ENCODE measurements around the gene SDCCAG8.

Gene SDCCAG8

DNA sequence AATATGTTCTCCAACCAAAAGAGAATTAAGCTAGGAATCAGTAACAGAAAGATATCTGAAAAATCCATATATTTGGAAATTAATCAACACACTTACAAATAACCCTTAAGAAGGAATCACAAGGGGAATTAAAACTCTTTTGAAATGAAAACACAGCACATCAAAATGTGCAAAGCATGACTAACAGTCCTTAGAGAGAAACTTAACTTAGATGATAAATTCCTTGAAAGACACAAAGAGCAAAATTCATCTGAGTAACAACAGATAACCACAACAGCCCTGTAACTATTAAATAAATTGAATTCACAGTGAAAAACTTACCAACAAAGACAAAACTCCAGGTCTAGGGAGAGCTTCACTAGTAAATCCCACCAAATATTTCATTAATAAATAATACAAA, 283.8 kb downstream of the SDCCAG8 start:
- no peak for TF ChIP-seq ZNF384 (IDR thresholded peaks at IDR 0.05)
- TF ChIP-seq, protein P1, sequence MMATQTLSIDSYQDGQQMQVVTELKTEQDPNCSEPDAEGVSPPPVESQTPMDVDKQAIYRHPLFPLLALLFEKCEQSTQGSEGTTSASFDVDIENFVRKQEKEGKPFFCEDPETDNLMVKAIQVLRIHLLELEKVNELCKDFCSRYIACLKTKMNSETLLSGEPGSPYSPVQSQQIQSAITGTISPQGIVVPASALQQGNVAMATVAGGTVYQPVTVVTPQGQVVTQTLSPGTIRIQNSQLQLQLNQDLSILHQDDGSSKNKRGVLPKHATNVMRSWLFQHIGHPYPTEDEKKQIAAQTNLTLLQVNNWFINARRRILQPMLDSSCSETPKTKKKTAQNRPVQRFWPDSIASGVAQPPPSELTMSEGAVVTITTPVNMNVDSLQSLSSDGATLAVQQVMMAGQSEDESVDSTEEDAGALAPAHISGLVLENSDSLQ (IDR thresholded peaks at IDR 0.05), result no peak
- no peak for TF ChIP-seq L3MBTL2 (conservative IDR thresholded peaks at IDR 0.05)
- TF ChIP-seq FOXM1 (IDR thresholded peaks at IDR 0.05; ENCODE audit: borderline replicate concordance), result no peak
- TF ChIP-seq BHLHE40 (IDR thresholded peaks at IDR 0.05; ENCODE audit: borderline replicate concordance), result no peak
- TF ChIP-seq FOXA1 (IDR thresholded peaks at IDR 0.05), result no peak
- no peak for TF ChIP-seq HDGF (IDR thresholded peaks at IDR 0.05; ENCODE audit: borderline replicate concordance)
- TF ChIP-seq ARNT (IDR thresholded peaks at IDR 0.05), result no peak
- TF ChIP-seq ELF4 (IDR thresholded peaks at IDR 0.05), result no peak
- no peak for TF ChIP-seq SUZ12 (IDR thresholded peaks at IDR 0.05)
- no peak for TF ChIP-seq SP1 (IDR thresholded peaks at IDR 0.05)
- TF ChIP-seq LEF1 (IDR thresholded peaks at IDR 0.05; ENCODE audit: borderline replicate concordance), result no peak
- no peak for TF ChIP-seq TARDBP (IDR thresholded peaks at IDR 0.05)
- TF ChIP-seq FOXK2 (IDR thresholded peaks at IDR 0.05), result no peak
- no peak for TF ChIP-seq CTBP1 (IDR thresholded peaks at IDR 0.05; ENCODE audit: borderline replicate concordance)
- ChIA-PET CTCF (no interaction called here), POLR2A (no interaction called here)

DNA sequence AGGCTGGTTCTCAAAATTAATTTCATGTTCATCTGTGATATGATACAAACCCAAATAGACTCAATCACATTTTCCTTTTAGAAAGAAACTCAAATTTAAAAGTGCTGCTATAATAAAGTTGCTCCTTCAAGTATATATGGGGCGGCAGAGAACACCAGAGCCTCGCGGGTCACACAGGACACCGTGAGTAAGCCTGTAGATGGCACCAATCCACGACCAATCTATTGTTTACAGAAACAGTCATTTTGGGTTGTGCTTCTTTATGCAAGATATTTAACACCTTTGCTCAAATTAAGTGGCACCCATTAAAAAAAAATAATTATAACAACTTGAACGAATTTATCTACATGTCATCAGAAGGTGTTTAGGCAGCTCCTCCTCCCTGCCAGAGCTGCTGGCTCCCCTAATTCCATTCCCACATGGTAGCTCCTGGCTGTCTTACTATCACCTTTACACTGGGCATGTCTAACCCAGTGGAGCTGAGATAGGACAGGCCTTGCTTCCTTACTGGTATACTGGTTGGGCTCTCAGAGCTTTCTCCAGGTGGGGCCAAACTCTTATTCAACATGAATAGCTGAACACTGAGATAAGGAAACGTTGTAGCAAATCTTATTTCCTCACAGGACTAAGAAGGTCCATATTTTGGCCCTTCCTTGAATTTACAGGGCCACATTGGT, 287.0 kb downstream of the SDCCAG8 start:
- no peak for TF ChIP-seq FOXK2 (IDR thresholded peaks at IDR 0.05)
- TF ChIP-seq, protein P1 (IDR thresholded peaks at IDR 0.05), result no peak
- TF ChIP-seq CTBP1 (IDR thresholded peaks at IDR 0.05; ENCODE audit: borderline replicate concordance), result no peak
- no peak for TF ChIP-seq NFRKB (IDR thresholded peaks at IDR 0.05)
- no peak for TF ChIP-seq HDGF (IDR thresholded peaks at IDR 0.05; ENCODE audit: borderline replicate concordance)
- ChIA-PET CTCF (no interaction called here), POLR2A (no interaction called here)
- no peak for DNase-seq (ENCODE audit: extremely low spot score)

More for the DNA sequence above, 283.8 kb downstream of the SDCCAG8 start:
- no peak for DNase-seq (ENCODE audit: extremely low spot score)

DNA sequence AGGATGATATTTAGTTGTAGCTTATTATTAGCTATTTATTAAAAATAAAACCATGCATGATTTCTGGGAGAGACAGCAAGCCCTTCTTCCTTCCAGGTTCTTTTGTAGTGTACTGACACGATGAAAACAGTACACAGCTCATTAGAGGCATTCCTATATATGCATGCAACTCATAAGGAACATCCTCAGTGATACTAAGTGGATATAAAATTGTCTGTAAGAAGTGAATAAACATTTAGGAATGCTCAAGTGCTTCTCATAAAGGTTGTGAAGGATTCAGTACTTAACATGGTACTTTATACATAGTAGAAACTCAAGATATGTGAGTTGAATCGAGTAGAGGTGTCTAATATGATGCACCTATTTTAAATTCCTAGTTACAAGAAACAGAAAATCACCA, 287.7 kb downstream of the SDCCAG8 start:
- ChIA-PET CTCF (no interaction called here), POLR2A (no interaction called here)
- no peak for DNase-seq (ENCODE audit: extremely low spot score)
- TF ChIP-seq FOXK2 (IDR thresholded peaks at IDR 0.05), result no peak
- TF ChIP-seq LEF1 (IDR thresholded peaks at IDR 0.05; ENCODE audit: borderline replicate concordance), result no peak
- TF ChIP-seq FOXA1 (IDR thresholded peaks at IDR 0.05), result no peak
- TF ChIP-seq TARDBP (IDR thresholded peaks at IDR 0.05), result no peak

DNA sequence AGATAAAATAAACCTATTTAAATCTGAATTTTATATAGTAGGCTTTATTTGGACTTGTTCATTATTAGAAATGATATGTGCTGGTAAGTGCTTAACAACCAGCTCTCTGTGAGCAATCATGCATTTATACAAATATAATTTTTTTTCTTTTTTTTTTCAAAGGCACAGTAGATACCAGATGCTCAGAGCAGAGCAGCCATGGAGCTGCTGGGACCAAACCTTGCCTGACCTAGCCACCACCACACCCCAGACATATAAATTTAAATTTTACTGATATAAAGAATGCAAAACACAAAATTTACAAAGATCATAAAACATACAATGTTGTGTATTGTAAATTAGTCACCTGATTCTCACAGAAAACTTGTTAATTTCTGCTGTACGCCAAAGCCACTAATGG, 290.6 kb downstream of the SDCCAG8 start:
- ChIA-PET CTCF (no interaction called here), POLR2A (no interaction called here)
- no peak for DNase-seq (ENCODE audit: extremely low spot score)
- TF ChIP-seq NFRKB (IDR thresholded peaks at IDR 0.05), result no peak
- no peak for TF ChIP-seq BHLHE40 (IDR thresholded peaks at IDR 0.05; ENCODE audit: borderline replicate concordance)
- TF ChIP-seq ZNF384 (IDR thresholded peaks at IDR 0.05), result no peak
- TF ChIP-seq SUZ12 (IDR thresholded peaks at IDR 0.05), result no peak
- no peak for TF ChIP-seq FOXM1 (IDR thresholded peaks at IDR 0.05; ENCODE audit: borderline replicate concordance)
- TF ChIP-seq, protein P1 (IDR thresholded peaks at IDR 0.05), result no peak
- TF ChIP-seq ARNT (IDR thresholded peaks at IDR 0.05), result no peak
- no peak for TF ChIP-seq FOXK2 (IDR thresholded peaks at IDR 0.05)
- TF ChIP-seq FOXA1 (IDR thresholded peaks at IDR 0.05), result no peak
- TF ChIP-seq SP1 (IDR thresholded peaks at IDR 0.05), result no peak
- no peak for TF ChIP-seq ELF4 (IDR thresholded peaks at IDR 0.05)
- TF ChIP-seq TARDBP (IDR thresholded peaks at IDR 0.05), result no peak
- no peak for TF ChIP-seq HDGF (IDR thresholded peaks at IDR 0.05; ENCODE audit: borderline replicate concordance)
- TF ChIP-seq L3MBTL2 (conservative IDR thresholded peaks at IDR 0.05), result no peak
- TF ChIP-seq CTBP1 (IDR thresholded peaks at IDR 0.05; ENCODE audit: borderline replicate concordance), result no peak
- TF ChIP-seq LEF1 (IDR thresholded peaks at IDR 0.05; ENCODE audit: borderline replicate concordance), result no peak

DNA sequence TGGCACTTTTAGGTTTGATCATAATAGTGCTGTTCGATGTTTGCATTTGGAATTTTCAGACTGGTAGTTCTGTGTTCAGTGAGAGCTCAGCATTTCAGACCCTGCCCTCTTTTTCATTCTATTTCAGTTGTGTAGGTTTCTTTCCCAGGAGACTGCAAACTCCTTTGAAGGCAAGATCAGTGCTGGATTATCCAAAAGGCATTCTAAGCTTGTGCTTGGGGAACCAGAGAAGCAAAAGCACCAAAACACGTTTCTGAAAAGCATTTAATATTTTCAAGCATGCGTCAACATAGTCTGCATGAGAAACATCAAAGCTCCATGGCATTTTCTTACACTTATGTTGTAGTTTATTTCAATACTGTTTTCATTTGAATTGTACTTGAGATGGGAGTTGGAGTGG, 292.1 kb downstream of the SDCCAG8 start:
- DNase-seq (ENCODE audit: extremely low spot score), result no peak
- TF ChIP-seq SUZ12 (IDR thresholded peaks at IDR 0.05), result no peak
- no peak for TF ChIP-seq FOXA1 (IDR thresholded peaks at IDR 0.05)
- TF ChIP-seq, protein P1 (IDR thresholded peaks at IDR 0.05), result no peak
- TF ChIP-seq BHLHE40 (IDR thresholded peaks at IDR 0.05; ENCODE audit: borderline replicate concordance), result no peak
- no peak for TF ChIP-seq ZNF384 (IDR thresholded peaks at IDR 0.05)
- no peak for TF ChIP-seq L3MBTL2 (conservative IDR thresholded peaks at IDR 0.05)
- no peak for TF ChIP-seq TARDBP (IDR thresholded peaks at IDR 0.05)
- TF ChIP-seq FOXM1 (IDR thresholded peaks at IDR 0.05; ENCODE audit: borderline replicate concordance), result no peak
- no peak for TF ChIP-seq ELF4 (IDR thresholded peaks at IDR 0.05)
- no peak for TF ChIP-seq HDGF (IDR thresholded peaks at IDR 0.05; ENCODE audit: borderline replicate concordance)
- no peak for TF ChIP-seq NFRKB (IDR thresholded peaks at IDR 0.05)
- TF ChIP-seq ARNT (IDR thresholded peaks at IDR 0.05), result no peak
- TF ChIP-seq SP1 (IDR thresholded peaks at IDR 0.05), result no peak
- TF ChIP-seq FOXK2 (IDR thresholded peaks at IDR 0.05), result no peak
- TF ChIP-seq CTBP1 (IDR thresholded peaks at IDR 0.05; ENCODE audit: borderline replicate concordance), result no peak
- TF ChIP-seq LEF1 (IDR thresholded peaks at IDR 0.05; ENCODE audit: borderline replicate concordance), result no peak
- CTCF ChIA-PET, result interaction anchor here (0.6 kb wide), 1 partner anchor 381 kb away, joined by 3 read pairs; no protein-coding TSS in a partner anchor
- POLR2A ChIA-PET, result no interaction called here
